Cardiac fibroblast (primary cell): ENCODE measurements around the gene OTC.
A peak's percentile ranks its signal among the peaks of the same experiment; 100 is the strongest.

Experiments
- DNase-seq, 2 donors: peaks; one replicate each; pipeline versions ENCODE4 v3.0.0 to v3.0.0-alpha.2; 2010; ENCODE audit warnings: low read depth in 2 of 2
- H3K4me3 ChIP-seq, 2 donors: replicated peaks in 1 of 2; 1 replicate in 1 of 2; 2 replicates in 1 of 2; pipeline ENCODE4 v1.5.1; 2011; ENCODE audit warnings: low read depth in 2 of 2, low read length in 2 of 2, mild to moderate bottlenecking in 2 of 2, moderate library complexity in 1 of 2
- CTCF ChIP-seq: IDR thresholded peaks from one replicate; pipeline ENCODE4 v1.5.1; 2011; ENCODE audit warnings: low read depth, mild to moderate bottlenecking, low read length, inconsistent platforms

OTC gene

GRCh38 chrX:38335382-38335781 lies 17.0 kb upstream of the OTC start:
- H3K4me3 ChIP-seq = no peak overlapping the region
- peak; percentile 32 for TF ChIP-seq CTCF
- no peak for DNase-seq

- no peak for TF ChIP-seq CTCF
- DNase-seq = no peak
- no peak overlapping the region for H3K4me3 ChIP-seq
Observed at GRCh38 chrX:38336538-38337240, 15.7 kb upstream of the OTC start.

- H3K4me3 ChIP-seq = no peak overlapping the region
- TF ChIP-seq CTCF = no peak
- DNase-seq = no peak
Observed at GRCh38 chrX:38341442-38341841, 11.0 kb upstream of the OTC start.

- no peak for TF ChIP-seq CTCF
- no peak overlapping the region for H3K4me3 ChIP-seq
Observed at GRCh38 chrX:38342853-38343778, 9.3 kb upstream of the OTC start.

GRCh38 chrX:38346150-38346549 lies 6.3 kb upstream of the OTC start:
- no peak for TF ChIP-seq CTCF
- H3K4me3 ChIP-seq = no peak overlapping the region
- DNase-seq = no peak

More at GRCh38 chrX:38342853-38343778, 9.3 kb upstream of the OTC start:
- DNase-seq = no peak

- no peak overlapping the region for H3K4me3 ChIP-seq
- peak; percentile 82 to 92 for DNase-seq
- no peak for TF ChIP-seq CTCF
Observed at GRCh38 chrX:38347136-38347535, 5.3 kb upstream of the OTC start.
